ENCODE data around the gene LIG1. TPM values are rescaled to one million over a fixed set of nuclear protein-coding genes. Genes with fewer than 3 reads are reported as not detected.

LIG1 gene
- total and polyA plus RNA-seq, 2 of the 13 experiments (the other 11 are each of a cell fraction or from before 2014, with no cell fraction given): 20.1 to 64.4 TPM

DNA sequence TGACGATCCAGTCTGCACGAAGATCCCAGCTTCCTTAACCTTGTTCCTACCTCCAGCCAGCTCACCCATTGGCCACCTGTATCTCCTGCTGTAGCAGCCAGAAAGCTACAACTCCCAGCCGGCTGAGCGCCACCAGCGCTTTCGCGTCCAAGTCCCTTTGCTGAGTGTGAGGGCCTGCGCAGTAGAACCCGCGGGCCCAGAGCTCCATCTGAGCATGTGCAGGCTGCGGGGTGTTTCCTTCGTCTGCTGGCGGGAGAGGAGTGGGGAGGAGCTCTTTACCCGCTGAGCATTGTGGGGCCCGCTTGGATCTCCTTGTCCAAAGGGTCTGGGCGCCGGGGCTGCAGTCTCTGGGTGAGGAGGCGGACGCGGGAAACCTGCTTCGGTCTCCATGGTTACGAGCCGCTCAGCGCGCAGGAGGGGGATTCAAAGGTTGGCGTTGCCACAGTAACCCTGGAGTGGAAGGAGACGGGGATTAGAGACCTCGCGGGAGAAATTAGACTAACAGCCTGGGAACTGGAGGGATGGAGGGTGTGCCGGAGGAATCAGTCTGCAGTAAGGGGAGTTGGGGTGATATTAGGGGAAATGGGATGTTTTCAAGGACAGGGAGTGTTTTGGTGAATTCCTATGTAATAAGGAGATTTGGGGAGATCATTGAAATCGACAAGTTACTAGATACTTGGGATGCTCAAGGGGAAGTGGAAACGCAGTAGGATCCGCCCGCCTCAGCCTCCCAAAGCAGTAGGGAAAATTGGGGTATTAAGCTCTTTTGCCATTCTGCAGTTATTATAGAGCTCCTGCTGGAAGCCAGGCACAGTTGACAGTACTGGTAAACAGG is 33.9 kb upstream of the LIG1 start (continued):
- TF ChIP-seq, protein P1, sequence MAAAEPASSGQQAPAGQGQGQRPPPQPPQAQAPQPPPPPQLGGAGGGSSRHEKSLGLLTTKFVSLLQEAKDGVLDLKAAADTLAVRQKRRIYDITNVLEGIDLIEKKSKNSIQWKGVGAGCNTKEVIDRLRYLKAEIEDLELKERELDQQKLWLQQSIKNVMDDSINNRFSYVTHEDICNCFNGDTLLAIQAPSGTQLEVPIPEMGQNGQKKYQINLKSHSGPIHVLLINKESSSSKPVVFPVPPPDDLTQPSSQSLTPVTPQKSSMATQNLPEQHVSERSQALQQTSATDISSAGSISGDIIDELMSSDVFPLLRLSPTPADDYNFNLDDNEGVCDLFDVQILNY (CRISPR knock-in tag; conservative IDR thresholded peaks at IDR 0.05): peak; percentile 89
- TF ChIP-seq, protein P2, sequence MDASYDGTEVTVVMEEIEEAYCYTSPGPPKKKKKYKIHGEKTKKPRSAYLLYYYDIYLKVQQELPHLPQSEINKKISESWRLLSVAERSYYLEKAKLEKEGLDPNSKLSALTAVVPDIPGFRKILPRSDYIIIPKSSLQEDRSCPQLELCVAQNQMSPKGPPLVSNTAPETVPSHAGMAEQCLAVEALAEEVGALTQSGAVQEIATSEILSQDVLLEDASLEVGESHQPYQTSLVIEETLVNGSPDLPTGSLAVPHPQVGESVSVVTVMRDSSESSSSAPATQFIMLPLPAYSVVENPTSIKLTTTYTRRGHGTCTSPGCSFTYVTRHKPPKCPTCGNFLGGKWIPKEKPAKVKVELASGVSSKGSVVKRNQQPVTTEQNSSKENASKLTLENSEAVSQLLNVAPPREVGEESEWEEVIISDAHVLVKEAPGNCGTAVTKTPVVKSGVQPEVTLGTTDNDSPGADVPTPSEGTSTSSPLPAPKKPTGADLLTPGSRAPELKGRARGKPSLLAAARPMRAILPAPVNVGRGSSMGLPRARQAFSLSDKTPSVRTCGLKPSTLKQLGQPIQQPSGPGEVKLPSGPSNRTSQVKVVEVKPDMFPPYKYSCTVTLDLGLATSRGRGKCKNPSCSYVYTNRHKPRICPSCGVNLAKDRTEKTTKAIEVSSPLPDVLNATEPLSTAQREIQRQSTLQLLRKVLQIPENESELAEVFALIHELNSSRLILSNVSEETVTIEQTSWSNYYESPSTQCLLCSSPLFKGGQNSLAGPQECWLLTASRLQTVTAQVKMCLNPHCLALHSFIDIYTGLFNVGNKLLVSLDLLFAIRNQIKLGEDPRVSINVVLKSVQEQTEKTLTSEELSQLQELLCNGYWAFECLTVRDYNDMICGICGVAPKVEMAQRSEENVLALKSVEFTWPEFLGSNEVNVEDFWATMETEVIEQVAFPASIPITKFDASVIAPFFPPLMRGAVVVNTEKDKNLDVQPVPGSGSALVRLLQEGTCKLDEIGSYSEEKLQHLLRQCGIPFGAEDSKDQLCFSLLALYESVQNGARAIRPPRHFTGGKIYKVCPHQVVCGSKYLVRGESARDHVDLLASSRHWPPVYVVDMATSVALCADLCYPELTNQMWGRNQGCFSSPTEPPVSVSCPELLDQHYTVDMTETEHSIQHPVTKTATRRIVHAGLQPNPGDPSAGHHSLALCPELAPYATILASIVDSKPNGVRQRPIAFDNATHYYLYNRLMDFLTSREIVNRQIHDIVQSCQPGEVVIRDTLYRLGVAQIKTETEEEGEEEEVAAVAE (CRISPR knock-in tag; IDR thresholded peaks at IDR 0.05; ENCODE audit: borderline replicate concordance): peak; percentile 22; the same call in 1 of the 2 replicates
- TF ChIP-seq, protein P3, sequence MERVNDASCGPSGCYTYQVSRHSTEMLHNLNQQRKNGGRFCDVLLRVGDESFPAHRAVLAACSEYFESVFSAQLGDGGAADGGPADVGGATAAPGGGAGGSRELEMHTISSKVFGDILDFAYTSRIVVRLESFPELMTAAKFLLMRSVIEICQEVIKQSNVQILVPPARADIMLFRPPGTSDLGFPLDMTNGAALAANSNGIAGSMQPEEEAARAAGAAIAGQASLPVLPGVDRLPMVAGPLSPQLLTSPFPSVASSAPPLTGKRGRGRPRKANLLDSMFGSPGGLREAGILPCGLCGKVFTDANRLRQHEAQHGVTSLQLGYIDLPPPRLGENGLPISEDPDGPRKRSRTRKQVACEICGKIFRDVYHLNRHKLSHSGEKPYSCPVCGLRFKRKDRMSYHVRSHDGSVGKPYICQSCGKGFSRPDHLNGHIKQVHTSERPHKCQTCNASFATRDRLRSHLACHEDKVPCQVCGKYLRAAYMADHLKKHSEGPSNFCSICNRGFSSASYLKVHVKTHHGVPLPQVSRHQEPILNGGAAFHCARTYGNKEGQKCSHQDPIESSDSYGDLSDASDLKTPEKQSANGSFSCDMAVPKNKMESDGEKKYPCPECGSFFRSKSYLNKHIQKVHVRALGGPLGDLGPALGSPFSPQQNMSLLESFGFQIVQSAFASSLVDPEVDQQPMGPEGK (CRISPR knock-in tag; IDR thresholded peaks at IDR 0.05): peak; percentile 51; the same call in 1 of the 2 replicates
- no peak for TF ChIP-seq AHR (CRISPR knock-in tag; IDR thresholded peaks at IDR 0.05)
- TF ChIP-seq, protein P4, sequence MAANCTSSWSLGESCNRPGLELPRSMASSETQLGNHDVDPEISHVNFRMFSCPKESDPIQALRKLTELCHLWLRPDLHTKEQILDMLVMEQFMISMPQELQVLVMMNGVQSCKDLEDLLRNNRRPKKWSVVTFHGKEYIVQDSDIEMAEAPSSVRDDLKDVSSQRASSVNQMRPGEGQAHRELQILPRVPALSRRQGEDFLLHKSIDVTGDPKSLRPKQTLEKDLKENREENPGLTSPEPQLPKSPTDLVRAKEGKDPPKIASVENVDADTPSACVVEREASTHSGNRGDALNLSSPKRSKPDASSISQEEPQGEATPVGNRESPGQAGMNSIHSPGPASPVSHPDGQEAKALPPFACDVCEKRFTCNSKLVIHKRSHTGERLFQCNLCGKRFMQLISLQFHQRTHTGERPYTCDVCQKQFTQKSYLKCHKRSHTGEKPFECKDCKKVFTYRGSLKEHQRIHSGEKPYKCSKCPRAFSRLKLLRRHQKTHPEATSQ (CRISPR knock-in tag; IDR thresholded peaks at IDR 0.05; ENCODE audit: borderline replicate concordance): no peak
- no peak for TF ChIP-seq IKZF1 (IDR thresholded peaks at IDR 0.05)
- peak; percentile 89; the same call in 1 of the 2 replicates for TF ChIP-seq ZNF350 (CRISPR knock-in tag; IDR thresholded peaks at IDR 0.05; ENCODE audit: borderline replicate concordance, low read depth)
- TF ChIP-seq, protein P5, sequence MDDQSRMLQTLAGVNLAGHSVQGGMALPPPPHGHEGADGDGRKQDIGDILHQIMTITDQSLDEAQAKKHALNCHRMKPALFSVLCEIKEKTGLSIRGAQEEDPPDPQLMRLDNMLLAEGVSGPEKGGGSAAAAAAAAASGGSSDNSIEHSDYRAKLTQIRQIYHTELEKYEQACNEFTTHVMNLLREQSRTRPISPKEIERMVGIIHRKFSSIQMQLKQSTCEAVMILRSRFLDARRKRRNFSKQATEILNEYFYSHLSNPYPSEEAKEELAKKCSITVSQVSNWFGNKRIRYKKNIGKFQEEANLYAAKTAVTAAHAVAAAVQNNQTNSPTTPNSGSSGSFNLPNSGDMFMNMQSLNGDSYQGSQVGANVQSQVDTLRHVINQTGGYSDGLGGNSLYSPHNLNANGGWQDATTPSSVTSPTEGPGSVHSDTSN (CRISPR knock-in tag; IDR thresholded peaks at IDR 0.05; ENCODE audit: borderline replicate concordance): no peak
- TF ChIP-seq ZNF615 (CRISPR knock-in tag; IDR thresholded peaks at IDR 0.05; ENCODE audit: borderline replicate concordance): no peak; the same call in 1 of the 2 replicates
- no peak for TF ChIP-seq ZSCAN12 (CRISPR knock-in tag; IDR thresholded peaks at IDR 0.05)
- TF ChIP-seq ZNF883 (CRISPR knock-in tag; IDR thresholded peaks at IDR 0.05; ENCODE audit: not compliant biosample characterization): peak; percentile 34
- TF ChIP-seq FOSL1 (CRISPR knock-in tag; IDR thresholded peaks at IDR 0.05; ENCODE audit: borderline replicate concordance): no peak
- TF ChIP-seq SYNCRIP (IDR thresholded peaks at IDR 0.05; ENCODE audit: insufficient read depth, low read depth, low read length): no peak
- TF ChIP-seq FOXC1 (CRISPR knock-in tag; IDR thresholded peaks at IDR 0.05; ENCODE audit: borderline replicate concordance): no peak
- no peak for TF ChIP-seq ARNT (IDR thresholded peaks at IDR 0.05)
- peak; percentile 70 for TF ChIP-seq HOXA3 (CRISPR knock-in tag; IDR thresholded peaks at IDR 0.05)
- no peak for TF ChIP-seq NFIB (CRISPR knock-in tag; IDR thresholded peaks at IDR 0.05; ENCODE audit: borderline replicate concordance)
- TF ChIP-seq ZNF101 (CRISPR knock-in tag; IDR thresholded peaks at IDR 0.05; ENCODE audit: borderline replicate concordance, low read depth): no peak
- TF ChIP-seq SP2 (CRISPR knock-in tag; IDR thresholded peaks at IDR 0.05): no peak
